Measurements from ENCODE around the gene SCN3B. TPM values are rescaled to one million over a fixed set of nuclear protein-coding genes. Genes with fewer than 3 reads are reported as not detected.

The SCN3B gene
- total RNA-seq, result 1.2 TPM
- long read RNA-seq, result 0 reads

DNA sequence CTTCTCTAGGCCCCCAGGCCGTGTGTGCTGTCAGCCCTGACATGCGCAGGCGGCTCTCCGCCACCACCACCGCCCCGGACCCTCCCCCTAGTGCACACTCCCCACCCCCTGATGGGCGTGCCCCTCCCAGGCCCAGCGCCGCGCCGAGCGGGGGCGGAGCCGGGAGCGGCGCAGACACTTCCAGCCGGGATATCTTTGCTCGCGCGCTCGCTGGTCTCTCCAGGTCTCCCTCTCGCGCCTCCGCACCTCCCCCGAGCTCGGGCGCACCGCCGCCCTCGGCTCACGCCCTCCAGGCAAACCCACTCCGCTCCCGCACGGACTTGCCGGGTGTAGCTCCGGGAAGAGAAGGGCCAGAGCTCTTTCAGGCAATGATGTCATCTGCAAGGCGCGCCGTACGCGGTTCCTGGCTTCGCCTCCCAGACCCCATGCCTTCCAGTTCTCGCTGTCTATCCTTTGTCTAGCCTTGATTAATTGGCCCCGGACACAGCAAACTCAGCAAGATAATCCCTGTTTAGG, at the start of gene SCN3B:
TSS of gene SCN3B (minus strand) at position 59 of the 516 bp plus-strand sequence. CDS start 823 bp downstream, outside the sequence.
- intact Hi-C loops (cut with DNase I), result no loop called here
- DNase-seq (ENCODE audit: missing footprints) (peak; percentile 81), ATAC-seq (peak; percentile 96)

DNA sequence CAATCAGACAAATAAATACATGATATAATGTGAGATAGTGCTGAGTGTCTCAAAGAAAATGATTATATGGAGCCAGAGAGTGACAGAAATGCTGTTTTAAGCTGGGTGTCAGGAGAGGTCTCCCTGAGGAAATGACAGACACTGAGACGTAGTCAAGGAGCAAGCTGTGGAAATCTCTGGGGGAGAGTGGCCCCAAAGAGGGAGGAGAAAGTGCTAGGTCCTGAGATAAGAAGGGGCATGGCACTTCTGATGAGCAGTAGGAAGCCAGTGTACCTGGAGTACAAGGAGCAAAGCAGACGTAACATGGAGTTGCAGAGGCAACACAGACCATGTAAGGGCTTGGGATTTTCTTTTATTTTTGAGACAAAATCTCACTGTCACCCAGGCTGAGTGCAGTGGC, 48.3 kb upstream of the SCN3B start:
- intact Hi-C loops (cut with DNase I), result no loop called here
- ATAC-seq (no peak), DNase-seq (ENCODE audit: missing footprints) (no peak)

DNA sequence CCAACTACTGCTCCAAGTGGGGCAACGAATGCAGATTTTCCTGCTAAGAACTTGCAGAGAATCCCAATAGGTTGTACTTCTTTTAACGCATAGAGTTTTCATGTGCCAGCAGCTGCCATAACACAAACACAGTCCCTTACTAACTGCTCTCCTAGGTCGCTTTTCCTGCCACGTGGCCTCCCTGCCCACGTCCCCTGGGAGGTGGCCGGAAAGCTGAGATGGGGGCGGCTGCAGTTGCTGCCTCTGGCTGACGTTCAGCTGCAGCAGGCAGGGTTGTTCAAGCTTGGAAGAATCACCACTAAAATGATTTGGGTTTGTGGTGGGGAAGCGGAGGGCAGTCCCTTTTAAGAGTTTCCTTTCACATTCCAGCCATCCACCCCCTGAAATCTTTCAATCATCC, 47.7 kb upstream of the SCN3B start:
- no peak for DNase-seq (ENCODE audit: missing footprints)
- no peak for ATAC-seq
- intact Hi-C loops (cut with DNase I), result no loop called here

DNA sequence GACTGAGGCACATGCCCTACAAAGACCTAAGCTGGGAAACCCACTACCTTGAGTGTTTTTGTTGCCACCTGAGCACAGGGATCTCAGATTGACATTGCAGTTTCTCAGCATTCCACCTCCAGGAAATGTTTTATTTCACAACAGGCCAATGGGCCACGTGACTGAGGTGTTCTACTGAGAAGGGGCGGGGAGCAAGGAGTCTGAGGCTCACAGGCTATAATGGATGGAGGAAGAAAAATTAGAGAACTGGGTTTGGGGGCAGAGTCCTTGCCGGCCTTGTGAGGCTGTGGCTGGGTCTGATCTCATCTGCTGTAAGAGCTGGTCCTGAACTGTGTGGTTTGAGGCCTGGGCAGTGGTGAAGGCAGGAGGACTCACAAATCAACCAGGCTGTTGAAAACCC, 46.3 kb upstream of the SCN3B start:
- intact Hi-C loops (cut with DNase I), result no loop called here
- DNase-seq (ENCODE audit: missing footprints) (no peak), ATAC-seq (no peak)

DNA sequence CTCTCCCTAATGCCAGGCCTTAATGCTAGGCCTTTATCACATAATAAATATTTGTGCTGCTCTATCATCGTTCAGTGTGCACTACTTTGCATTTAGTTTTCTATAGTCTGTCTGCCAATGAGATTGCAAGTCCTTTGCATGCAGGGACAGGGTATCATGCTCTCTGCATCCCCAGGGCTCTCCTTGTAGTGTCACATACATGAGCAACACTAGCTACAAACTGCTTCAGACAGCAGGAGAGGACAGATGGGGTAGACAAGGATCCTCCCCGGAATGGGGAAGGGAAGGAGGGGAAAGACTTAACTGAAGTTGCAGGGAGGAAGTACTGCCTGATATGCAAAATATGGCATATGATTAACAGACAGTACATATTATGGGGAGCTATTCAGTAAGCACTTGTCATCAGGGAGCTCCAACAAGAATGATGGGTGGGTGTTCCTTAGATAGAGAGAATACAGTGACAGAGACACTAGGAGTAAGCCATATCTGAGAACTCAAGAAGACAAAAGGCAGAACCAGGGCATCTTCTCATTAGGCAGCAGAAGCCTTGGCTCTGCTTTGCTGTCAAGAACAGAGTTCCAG, 44.2 kb upstream of the SCN3B start:
- DNase-seq (ENCODE audit: missing footprints) (no peak), ATAC-seq (no peak)
- intact Hi-C loops (cut with DNase I), result no loop called here

DNA sequence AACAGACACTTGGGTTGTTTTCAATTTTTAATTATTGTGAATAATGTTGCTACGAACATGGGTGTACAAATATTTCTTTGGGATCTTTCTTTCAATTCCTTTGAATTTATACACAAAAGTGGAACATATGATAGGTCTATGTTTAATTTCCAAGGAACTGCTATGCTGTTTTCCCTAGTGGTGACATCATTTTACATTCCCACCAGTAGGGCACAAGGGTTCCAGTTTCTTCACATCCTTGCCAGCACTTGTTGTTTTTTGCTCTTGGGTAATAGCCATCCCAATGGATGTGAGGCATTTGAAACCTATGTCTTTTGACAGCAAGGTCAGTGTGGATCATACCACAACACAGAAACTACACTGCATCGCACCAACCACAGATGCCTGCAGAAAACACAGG, 41.8 kb upstream of the SCN3B start:
- ATAC-seq, result no peak
- intact Hi-C loops (cut with DNase I), result no loop called here
- DNase-seq (ENCODE audit: missing footprints), result no peak

GRCh38 chr11:123695231-123695630, 40.8 kb upstream of the SCN3B start:
- ATAC-seq, result no peak
- intact Hi-C loops (cut with DNase I), result no loop called here
- DNase-seq (ENCODE audit: missing footprints), result no peak

- DNase-seq (ENCODE audit: missing footprints) (no peak), ATAC-seq (no peak)
- intact Hi-C loops (cut with DNase I), result no loop called here
Observed at GRCh38 chr11:123694551-123694950, 40.1 kb upstream of the SCN3B start.

- DNase-seq (ENCODE audit: missing footprints) (no peak), ATAC-seq (no peak)
- intact Hi-C loops (cut with DNase I), result no loop called here
Observed at GRCh38 chr11:123692961-123693360, 38.5 kb upstream of the SCN3B start.

DNA sequence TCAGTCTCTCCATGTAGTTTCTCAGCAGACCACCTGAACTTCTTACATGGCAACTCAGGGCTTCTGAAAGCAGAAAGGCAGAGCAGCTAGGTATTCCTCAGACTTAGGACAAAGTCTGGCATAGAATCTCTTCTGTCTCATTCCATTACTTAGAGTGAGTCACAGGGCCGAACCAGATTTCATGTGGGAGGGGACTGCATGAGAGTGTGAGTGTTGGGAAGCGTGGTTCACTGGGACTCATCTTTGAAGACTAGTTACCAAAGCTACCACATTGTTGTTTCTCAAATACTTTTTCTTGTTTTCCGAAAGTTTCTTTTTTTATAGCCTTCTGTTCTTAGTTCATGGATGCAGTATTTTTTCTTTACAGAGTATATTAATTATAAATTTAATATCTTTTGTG, 36.1 kb upstream of the SCN3B start:
- intact Hi-C loops (cut with DNase I), result no loop called here
- ATAC-seq (no peak), DNase-seq (ENCODE audit: missing footprints) (no peak)

DNA sequence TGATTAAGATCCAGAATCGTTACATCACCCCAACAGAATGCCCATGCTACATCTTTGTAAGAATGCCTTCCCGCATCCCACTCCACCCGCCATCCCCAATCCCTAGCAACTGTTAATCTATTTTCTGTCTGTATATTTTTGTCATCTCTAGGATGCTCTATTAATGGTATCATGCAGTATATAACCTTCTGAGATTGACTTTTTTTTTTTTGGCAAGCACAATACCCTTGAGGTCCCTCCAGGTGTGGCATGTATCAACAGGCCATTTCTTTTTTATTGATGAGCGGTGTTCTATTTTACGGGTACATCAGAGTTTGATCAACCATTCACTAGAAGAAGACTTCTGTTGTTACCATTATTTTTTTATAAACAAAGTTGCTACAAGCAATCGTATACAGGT, 30.2 kb upstream of the SCN3B start:
- DNase-seq (ENCODE audit: missing footprints) (no peak), ATAC-seq (no peak)
- intact Hi-C loops (cut with DNase I), result no loop called here

- ATAC-seq (no peak), DNase-seq (ENCODE audit: missing footprints) (no peak)
- intact Hi-C loops (cut with DNase I), result no loop called here
Observed at GRCh38 chr11:123683428-123684170, 29.2 kb upstream of the SCN3B start.

GRCh38 chr11:123682696-123683410, 28.4 kb upstream of the SCN3B start:
- intact Hi-C loops (cut with DNase I), result no loop called here

GRCh38 chr11:123681030-123681429, 26.6 kb upstream of the SCN3B start:
- intact Hi-C loops (cut with DNase I), result no loop called here
- no peak for DNase-seq (ENCODE audit: missing footprints)
- ATAC-seq, result no peak

More at GRCh38 chr11:123682696-123683410, 28.4 kb upstream of the SCN3B start:
- DNase-seq (ENCODE audit: missing footprints) (no peak), ATAC-seq (no peak)

DNA sequence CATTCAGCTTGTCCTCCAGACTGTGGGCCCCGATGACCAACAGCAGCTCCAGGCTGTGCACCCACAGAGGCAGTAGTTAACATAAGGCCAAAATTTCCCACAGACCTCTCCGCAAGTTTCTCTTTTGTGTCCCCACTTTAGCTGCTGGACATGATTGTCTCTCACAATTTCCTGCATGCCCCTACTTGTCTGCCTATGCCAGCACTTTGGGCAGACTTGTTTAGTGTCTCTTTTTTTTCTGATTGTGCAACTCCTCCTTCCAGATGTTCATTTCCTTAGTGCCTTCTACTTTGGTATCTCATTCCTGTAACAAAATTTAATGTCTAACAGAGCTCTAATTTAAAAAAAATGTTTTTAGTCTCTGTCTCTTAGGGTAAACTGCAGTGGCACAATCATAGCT, 23.8 kb upstream of the SCN3B start:
- DNase-seq (ENCODE audit: missing footprints) (no peak), ATAC-seq (no peak)
- intact Hi-C loops (cut with DNase I), result no loop called here

- ATAC-seq, result no peak
Observed at GRCh38 chr11:123677510-123677909, 23.1 kb upstream of the SCN3B start.

GRCh38 chr11:123674297-123674696, 19.9 kb upstream of the SCN3B start:
- intact Hi-C loops (cut with DNase I), result no loop called here
- DNase-seq (ENCODE audit: missing footprints), result no peak
- no peak for ATAC-seq

More at GRCh38 chr11:123677510-123677909, 23.1 kb upstream of the SCN3B start:
- intact Hi-C loops (cut with DNase I), result no loop called here
- DNase-seq (ENCODE audit: missing footprints), result no peak

GRCh38 chr11:123672568-123672967, 18.1 kb upstream of the SCN3B start:
- no peak for DNase-seq (ENCODE audit: missing footprints)
- no peak for ATAC-seq
- intact Hi-C loops (cut with DNase I), result no loop called here

DNA sequence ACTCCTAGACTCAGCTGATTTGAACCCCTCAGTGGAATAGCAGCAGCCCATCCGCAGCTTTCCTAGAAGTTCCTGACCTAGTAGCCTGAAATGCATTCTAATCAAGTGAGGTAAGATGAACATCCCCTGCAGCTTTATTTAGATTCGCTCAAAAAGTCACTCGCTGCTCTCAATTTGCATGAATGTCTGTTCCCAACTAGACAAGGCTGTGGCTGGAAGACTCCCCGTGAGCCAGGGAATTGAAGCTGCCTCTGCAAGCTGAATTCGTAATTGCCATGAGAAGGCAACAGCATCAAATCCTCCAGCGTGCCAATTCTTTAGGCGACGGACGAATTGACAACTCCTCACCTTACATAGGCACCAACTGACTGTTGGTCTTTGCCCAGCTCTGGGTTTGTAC, 17.1 kb upstream of the SCN3B start:
- intact Hi-C loops (cut with DNase I), result no loop called here
- no peak for DNase-seq (ENCODE audit: missing footprints)
- no peak for ATAC-seq

GRCh38 chr11:123670081-123670480, 15.7 kb upstream of the SCN3B start:
- intact Hi-C loops (cut with DNase I), result no loop called here
- no peak for ATAC-seq
- DNase-seq (ENCODE audit: missing footprints), result no peak
